PC-9 (cell line): ENCODE data around the gene SYNPR.

Experiments
- EZH2 ChIP-seq: fragments of 200-600 bp; sonication (generic); IDR thresholded peaks from 2 replicates; pipeline ENCODE4 v1.8.0; 2017; ENCODE audit warnings: antibody characterized with exemption, low read depth
- TF ChIP-seq, protein P1 (sequence below): fragments of 200-600 bp; sonication (generic); conservative IDR thresholded peaks from 2 replicates; pipeline ENCODE4 v1.6.1; 2017; ENCODE audit warnings: mixed run types, antibody characterized with exemption, mild to moderate bottlenecking, moderate library complexity

- TF ChIP-seq, protein P1, sequence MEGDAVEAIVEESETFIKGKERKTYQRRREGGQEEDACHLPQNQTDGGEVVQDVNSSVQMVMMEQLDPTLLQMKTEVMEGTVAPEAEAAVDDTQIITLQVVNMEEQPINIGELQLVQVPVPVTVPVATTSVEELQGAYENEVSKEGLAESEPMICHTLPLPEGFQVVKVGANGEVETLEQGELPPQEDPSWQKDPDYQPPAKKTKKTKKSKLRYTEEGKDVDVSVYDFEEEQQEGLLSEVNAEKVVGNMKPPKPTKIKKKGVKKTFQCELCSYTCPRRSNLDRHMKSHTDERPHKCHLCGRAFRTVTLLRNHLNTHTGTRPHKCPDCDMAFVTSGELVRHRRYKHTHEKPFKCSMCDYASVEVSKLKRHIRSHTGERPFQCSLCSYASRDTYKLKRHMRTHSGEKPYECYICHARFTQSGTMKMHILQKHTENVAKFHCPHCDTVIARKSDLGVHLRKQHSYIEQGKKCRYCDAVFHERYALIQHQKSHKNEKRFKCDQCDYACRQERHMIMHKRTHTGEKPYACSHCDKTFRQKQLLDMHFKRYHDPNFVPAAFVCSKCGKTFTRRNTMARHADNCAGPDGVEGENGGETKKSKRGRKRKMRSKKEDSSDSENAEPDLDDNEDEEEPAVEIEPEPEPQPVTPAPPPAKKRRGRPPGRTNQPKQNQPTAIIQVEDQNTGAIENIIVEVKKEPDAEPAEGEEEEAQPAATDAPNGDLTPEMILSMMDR: no peak
- no peak for TF ChIP-seq EZH2
Measured at GRCh38 chr3:63473641-63474166, 195.6 kb downstream of the SYNPR start.
